ENCODE measurements around the gene NRBP1.

DNA sequence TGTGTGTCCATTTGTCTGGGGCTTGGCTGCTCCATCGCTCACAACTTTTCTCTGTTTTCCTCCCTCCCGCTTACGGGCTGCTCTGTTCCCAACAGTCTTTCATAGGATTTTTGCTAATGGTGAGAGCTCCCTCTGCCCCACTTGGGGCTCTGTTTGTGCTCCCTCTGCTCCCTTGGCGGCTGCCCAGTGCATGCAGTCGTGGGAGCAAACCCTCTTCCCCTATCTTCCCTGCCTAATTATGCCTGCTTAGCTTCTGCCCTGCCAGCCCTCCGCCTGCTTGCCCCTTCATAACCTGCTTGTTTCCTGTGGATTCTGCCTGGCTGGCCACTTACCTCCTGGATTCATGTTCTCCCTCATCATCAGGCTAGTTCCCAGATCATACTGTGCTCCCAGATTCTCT, 7.2 kb downstream of the NRBP1 start:
- TF ChIP-seq, protein P1, sequence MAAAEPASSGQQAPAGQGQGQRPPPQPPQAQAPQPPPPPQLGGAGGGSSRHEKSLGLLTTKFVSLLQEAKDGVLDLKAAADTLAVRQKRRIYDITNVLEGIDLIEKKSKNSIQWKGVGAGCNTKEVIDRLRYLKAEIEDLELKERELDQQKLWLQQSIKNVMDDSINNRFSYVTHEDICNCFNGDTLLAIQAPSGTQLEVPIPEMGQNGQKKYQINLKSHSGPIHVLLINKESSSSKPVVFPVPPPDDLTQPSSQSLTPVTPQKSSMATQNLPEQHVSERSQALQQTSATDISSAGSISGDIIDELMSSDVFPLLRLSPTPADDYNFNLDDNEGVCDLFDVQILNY (CRISPR knock-in tag; IDR thresholded peaks at IDR 0.05), result no peak
- TF ChIP-seq, protein P2, sequence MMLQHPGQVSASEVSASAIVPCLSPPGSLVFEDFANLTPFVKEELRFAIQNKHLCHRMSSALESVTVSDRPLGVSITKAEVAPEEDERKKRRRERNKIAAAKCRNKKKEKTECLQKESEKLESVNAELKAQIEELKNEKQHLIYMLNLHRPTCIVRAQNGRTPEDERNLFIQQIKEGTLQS (IDR thresholded peaks at IDR 0.05), result no peak
- TF ChIP-seq, protein P2 (CRISPR knock-in tag; conservative IDR thresholded peaks at IDR 0.05), result no peak
- TF ChIP-seq, protein P3, sequence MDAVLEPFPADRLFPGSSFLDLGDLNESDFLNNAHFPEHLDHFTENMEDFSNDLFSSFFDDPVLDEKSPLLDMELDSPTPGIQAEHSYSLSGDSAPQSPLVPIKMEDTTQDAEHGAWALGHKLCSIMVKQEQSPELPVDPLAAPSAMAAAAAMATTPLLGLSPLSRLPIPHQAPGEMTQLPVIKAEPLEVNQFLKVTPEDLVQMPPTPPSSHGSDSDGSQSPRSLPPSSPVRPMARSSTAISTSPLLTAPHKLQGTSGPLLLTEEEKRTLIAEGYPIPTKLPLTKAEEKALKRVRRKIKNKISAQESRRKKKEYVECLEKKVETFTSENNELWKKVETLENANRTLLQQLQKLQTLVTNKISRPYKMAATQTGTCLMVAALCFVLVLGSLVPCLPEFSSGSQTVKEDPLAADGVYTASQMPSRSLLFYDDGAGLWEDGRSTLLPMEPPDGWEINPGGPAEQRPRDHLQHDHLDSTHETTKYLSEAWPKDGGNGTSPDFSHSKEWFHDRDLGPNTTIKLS (IDR thresholded peaks at IDR 0.05; ENCODE audit: borderline replicate concordance, low read depth), result no peak
- TF ChIP-seq, protein P4, sequence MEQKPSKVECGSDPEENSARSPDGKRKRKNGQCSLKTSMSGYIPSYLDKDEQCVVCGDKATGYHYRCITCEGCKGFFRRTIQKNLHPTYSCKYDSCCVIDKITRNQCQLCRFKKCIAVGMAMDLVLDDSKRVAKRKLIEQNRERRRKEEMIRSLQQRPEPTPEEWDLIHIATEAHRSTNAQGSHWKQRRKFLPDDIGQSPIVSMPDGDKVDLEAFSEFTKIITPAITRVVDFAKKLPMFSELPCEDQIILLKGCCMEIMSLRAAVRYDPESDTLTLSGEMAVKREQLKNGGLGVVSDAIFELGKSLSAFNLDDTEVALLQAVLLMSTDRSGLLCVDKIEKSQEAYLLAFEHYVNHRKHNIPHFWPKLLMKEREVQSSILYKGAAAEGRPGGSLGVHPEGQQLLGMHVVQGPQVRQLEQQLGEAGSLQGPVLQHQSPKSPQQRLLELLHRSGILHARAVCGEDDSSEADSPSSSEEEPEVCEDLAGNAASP (IDR thresholded peaks at IDR 0.05), result no peak
- no peak for TF ChIP-seq ZNF253 (CRISPR knock-in tag; conservative IDR thresholded peaks at IDR 0.05)
- TF ChIP-seq FOXA3 (CRISPR knock-in tag; conservative IDR thresholded peaks at IDR 0.05 in 1 of 2, IDR thresholded peaks at IDR 0.05 in 1 of 2), result no peak
- no peak for TF ChIP-seq ZNF263 (CRISPR knock-in tag; IDR thresholded peaks at IDR 0.05; ENCODE audit: borderline replicate concordance)

Measured in K562 (cell line).